Measurements from ENCODE around the gene PCDHGB2.
"Not testable (repeated sequence)": the region's sequence is repeated elsewhere in the genome, so short reads cannot be mapped to it uniquely, and the experiment has no call there.

Gene PCDHGB2

GRCh38 chr5:141384471-141385267 lies 24.9 kb downstream of the PCDHGB2 start:
- no peaks in the 10 kb centered on the region for H3K4me1 ChIP-seq (ENCODE audit: control insufficient read depth, insufficient read depth, low read length)
- H3K27ac ChIP-seq (ENCODE audit: insufficient read depth, low read depth, low read length, poor library complexity, severe bottlenecking), result no peak overlapping the region
- peaks cover 7% of the 10 kb centered on the region for H3K9me3 ChIP-seq (ENCODE audit: control insufficient read depth, low read length)
- WGBS, 2 experiments, result 94 to 96% methylated on average over 43 of the region's 43 CpGs
- no peak overlapping the region for H3K4me3 ChIP-seq (ENCODE audit: insufficient read depth, low read depth, low read length)
- H3K36me3 ChIP-seq (ENCODE audit: control insufficient read depth, insufficient read depth, low read length), result no peaks in the 10 kb centered on the region
- H3K27me3 ChIP-seq (ENCODE audit: control insufficient read depth, insufficient read depth, low read length, poor library complexity, severe bottlenecking), result no peaks in the 10 kb centered on the region

GRCh38 chr5:141387557-141388311 lies 27.9 kb downstream of the PCDHGB2 start, which contains the start of gene PCDHGB4:
PCDHGB4 (plus strand) TSS chr5:141387698; CDS start chr5:141387885, 187 bp downstream.
- H3K4me3 ChIP-seq (ENCODE audit: insufficient read depth, low read depth, low read length), result peak within 1 kb of the TSS; percentile 23
- H3K27me3 ChIP-seq (ENCODE audit: control insufficient read depth, insufficient read depth, low read length, poor library complexity, severe bottlenecking); H3K9me3 ChIP-seq (ENCODE audit: control insufficient read depth, low read length): not testable (repeated sequence)

GRCh38 chr5:141388661-141389060 lies 28.9 kb downstream of the PCDHGB2 start:
- H3K9me3 ChIP-seq (ENCODE audit: control insufficient read depth, low read length), result peaks cover 5% of the 10 kb centered on the region
- no peak overlapping the region for H3K27ac ChIP-seq (ENCODE audit: insufficient read depth, low read depth, low read length, poor library complexity, severe bottlenecking)
- no peaks in the 10 kb centered on the region for H3K27me3 ChIP-seq (ENCODE audit: control insufficient read depth, insufficient read depth, low read length, poor library complexity, severe bottlenecking)
- no peaks in the 10 kb centered on the region for H3K4me1 ChIP-seq (ENCODE audit: control insufficient read depth, insufficient read depth, low read length)
- WGBS, 2 experiments, result 92 to 100% methylated on average over 9 to 10 of the region's 10 CpGs
- H3K4me3 ChIP-seq (ENCODE audit: insufficient read depth, low read depth, low read length), result no peak overlapping the region
- H3K36me3 ChIP-seq (ENCODE audit: control insufficient read depth, insufficient read depth, low read length), result peaks cover 12% of the 10 kb centered on the region

More at GRCh38 chr5:141387557-141388311, 27.9 kb downstream of the PCDHGB2 start, which contains the start of gene PCDHGB4:
- H3K27ac ChIP-seq (ENCODE audit: insufficient read depth, low read depth, low read length, poor library complexity, severe bottlenecking); H3K4me1 ChIP-seq (ENCODE audit: control insufficient read depth, insufficient read depth, low read length); H3K36me3 ChIP-seq (ENCODE audit: control insufficient read depth, insufficient read depth, low read length): not testable (repeated sequence)
- WGBS, 2 experiments, result 65 to 71% methylated on average over 17 of the region's 40 CpGs

DNA sequence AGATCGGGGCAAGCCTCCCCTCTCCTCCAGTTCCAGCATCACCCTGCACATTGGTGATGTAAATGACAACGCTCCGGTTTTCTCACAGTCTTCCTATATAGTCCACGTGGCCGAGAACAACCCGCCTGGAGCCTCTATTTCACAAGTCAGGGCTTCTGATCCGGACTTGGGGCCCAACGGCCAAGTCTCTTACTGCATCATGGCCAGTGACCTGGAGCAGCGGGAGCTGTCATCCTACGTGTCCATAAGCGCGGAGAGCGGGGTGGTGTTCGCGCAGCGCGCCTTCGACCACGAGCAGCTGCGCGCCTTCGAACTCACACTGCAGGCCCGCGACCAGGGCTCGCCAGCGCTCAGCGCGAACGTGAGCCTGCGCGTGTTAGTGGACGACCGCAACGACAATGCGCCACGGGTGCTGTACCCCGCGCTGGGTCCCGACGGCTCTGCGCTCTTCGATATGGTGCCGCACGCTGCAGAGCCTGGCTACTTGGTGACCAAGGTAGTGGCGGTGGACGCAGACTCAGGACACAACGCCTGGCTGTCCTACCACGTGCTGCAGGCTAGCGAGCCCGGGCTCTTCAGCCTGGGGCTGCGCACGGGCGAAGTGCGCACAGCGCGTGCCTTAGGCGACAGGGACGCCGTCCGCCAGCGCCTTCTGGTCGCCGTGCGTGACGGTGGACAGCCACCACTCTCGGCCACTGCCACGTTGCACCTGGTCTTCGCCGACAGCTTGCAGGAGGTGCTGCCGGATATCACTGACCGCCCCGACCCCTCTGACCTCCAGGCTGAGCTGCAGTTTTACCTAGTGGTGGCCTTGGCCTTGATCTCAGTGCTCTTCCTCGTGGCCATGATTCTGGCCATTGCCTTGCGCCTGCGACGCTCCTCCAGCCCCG lies 29.6 kb downstream of the PCDHGB2 start:
- Histone ChIP-seq H3K9me3 (ENCODE audit: control insufficient read depth, low read length) (peaks cover 5% of the 10 kb centered on the region), H3K36me3 (ENCODE audit: control insufficient read depth, insufficient read depth, low read length) (peaks cover 12% of the 10 kb centered on the region), H3K4me3 (ENCODE audit: insufficient read depth, low read depth, low read length) (no peak overlapping the region), H3K27ac (ENCODE audit: insufficient read depth, low read depth, low read length, poor library complexity, severe bottlenecking) (no peak overlapping the region), H3K4me1 (ENCODE audit: control insufficient read depth, insufficient read depth, low read length) (no peaks in the 10 kb centered on the region), H3K27me3 (ENCODE audit: control insufficient read depth, insufficient read depth, low read length, poor library complexity, severe bottlenecking) (no peaks in the 10 kb centered on the region)
- WGBS, 2 experiments, result 96 to 97% methylated on average over 77 of the region's 77 CpGs

DNA sequence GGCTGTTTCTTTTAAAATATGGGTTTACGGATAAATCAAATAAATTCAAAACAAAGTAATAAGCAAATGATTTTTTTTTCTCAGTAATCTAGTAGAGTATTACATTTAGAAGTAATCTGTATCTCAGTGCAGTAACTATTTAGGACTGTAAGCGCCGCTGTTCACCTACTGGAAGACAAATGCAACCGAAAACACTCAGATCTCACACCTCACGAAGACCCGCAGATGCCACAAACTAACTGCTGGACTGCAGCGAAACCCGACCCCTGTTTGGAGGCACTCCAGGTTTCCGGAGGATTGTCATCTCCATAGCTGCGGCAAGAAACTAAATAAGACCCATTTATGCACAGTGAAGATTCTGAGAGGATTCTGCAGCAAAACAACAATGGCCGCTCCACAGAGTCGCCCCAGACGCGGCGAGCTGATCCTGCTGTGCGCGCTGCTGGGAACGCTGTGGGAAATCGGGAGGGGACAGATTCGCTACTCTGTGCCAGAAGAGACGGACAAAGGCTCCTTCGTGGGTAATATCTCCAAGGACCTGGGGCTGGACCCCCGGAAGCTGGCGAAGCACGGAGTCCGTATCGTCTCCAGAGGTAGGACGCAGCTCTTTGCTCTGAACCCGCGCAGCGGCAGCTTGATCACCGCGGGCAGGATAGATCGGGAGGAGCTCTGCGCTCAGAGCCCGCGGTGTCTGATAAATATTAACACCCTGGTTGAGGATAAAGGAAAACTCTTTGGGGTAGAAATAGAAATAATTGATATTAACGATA lies 32.8 kb downstream of the PCDHGB2 start, which contains the start of gene PCDHGA8:
TSS of gene PCDHGA8 (plus strand) at position 205 of the 770 bp plus-strand sequence. CDS start at position 386, 181 bp downstream.
- Histone ChIP-seq H3K4me1 (ENCODE audit: control insufficient read depth, insufficient read depth, low read length) (no peaks in the 10 kb centered on the region), H3K27ac (ENCODE audit: insufficient read depth, low read depth, low read length, poor library complexity, severe bottlenecking) (no peak within 1 kb of the TSS), H3K4me3 (ENCODE audit: insufficient read depth, low read depth, low read length) (no peak within 1 kb of the TSS), H3K9me3 (ENCODE audit: control insufficient read depth, low read length) (peaks cover 5% of the 10 kb centered on the region), H3K27me3 (ENCODE audit: control insufficient read depth, insufficient read depth, low read length, poor library complexity, severe bottlenecking) (no peaks in the 10 kb centered on the region), H3K36me3 (ENCODE audit: control insufficient read depth, insufficient read depth, low read length) (peaks cover 12% of the 10 kb centered on the region)
- WGBS, 2 experiments, result 96 to 97% methylated on average over 37 to 38 of the region's 38 CpGs

DNA sequence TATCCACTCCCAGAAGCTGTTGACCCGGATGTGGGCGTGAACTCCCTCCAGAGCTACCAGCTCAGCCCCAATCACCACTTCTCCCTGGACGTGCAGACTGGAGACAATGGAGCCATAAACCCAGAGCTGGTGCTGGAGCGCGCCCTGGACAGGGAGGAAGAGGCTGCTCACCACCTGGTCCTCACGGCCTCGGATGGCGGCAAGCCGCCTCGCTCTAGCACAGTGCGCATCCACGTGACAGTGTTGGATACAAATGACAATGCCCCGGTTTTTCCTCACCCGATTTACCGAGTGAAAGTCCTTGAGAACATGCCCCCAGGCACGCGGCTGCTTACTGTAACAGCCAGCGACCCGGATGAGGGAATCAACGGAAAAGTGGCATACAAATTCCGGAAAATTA lies 33.5 kb downstream of the PCDHGB2 start:
- no peak overlapping the region for H3K27ac ChIP-seq (ENCODE audit: insufficient read depth, low read depth, low read length, poor library complexity, severe bottlenecking)
- no peaks in the 10 kb centered on the region for H3K27me3 ChIP-seq (ENCODE audit: control insufficient read depth, insufficient read depth, low read length, poor library complexity, severe bottlenecking)
- H3K36me3 ChIP-seq (ENCODE audit: control insufficient read depth, insufficient read depth, low read length), result peaks cover 12% of the 10 kb centered on the region
- 94 to 95% methylated on average over 21 of the region's 21 CpGs for WGBS, 2 experiments
- no peak overlapping the region for H3K4me3 ChIP-seq (ENCODE audit: insufficient read depth, low read depth, low read length)
- H3K4me1 ChIP-seq (ENCODE audit: control insufficient read depth, insufficient read depth, low read length), result no peaks in the 10 kb centered on the region
- H3K9me3 ChIP-seq (ENCODE audit: control insufficient read depth, low read length), result peaks cover 4% of the 10 kb centered on the region

DNA sequence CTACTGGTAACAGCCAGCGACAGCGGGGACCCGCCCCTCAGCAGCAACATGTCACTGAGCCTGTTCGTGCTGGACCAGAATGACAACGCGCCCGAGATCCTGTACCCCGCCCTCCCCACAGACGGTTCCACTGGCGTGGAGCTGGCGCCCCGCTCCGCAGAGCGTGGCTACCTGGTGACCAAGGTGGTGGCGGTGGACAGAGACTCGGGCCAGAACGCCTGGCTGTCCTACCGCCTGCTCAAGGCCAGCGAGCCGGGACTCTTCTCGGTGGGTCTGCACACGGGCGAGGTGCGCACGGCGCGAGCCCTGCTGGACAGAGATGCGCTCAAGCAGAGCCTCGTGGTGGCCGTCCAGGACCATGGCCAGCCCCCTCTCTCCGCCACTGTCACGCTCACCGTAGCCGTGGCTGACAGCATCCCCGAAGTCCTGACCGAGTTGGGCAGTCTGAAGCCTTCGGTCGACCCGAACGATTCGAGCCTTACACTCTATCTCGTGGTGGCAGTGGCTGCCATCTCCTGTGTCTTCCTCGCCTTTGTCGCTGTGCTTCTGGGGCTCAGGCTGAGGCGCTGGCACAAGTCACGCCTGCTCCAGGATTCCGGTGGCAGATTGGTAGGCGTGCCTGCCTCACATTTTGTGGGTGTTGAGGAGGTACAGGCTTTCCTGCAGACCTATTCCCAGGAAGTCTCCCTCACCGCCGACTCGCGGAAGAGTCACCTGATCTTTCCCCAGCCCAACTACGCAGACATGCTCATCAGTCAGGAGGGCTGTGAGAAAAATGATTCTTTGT lies 34.8 kb downstream of the PCDHGB2 start:
- H3K4me1 ChIP-seq (ENCODE audit: control insufficient read depth, insufficient read depth, low read length); H3K4me3 ChIP-seq (ENCODE audit: insufficient read depth, low read depth, low read length); H3K27me3 ChIP-seq (ENCODE audit: control insufficient read depth, insufficient read depth, low read length, poor library complexity, severe bottlenecking); H3K9me3 ChIP-seq (ENCODE audit: control insufficient read depth, low read length); H3K27ac ChIP-seq (ENCODE audit: insufficient read depth, low read depth, low read length, poor library complexity, severe bottlenecking): not testable (repeated sequence)
- peaks cover 12% of the 10 kb centered on the region for H3K36me3 ChIP-seq (ENCODE audit: control insufficient read depth, insufficient read depth, low read length)
- 96 to 97% methylated on average over 40 to 41 of the region's 53 CpGs for WGBS, 2 experiments

GRCh38 chr5:141397756-141398551 lies 38.2 kb downstream of the PCDHGB2 start, which contains the start of gene PCDHGB5:
PCDHGB5 (plus strand) TSS chr5:141397947; CDS start chr5:141398128, 181 bp downstream.
- H3K9me3 ChIP-seq (ENCODE audit: control insufficient read depth, low read length); H3K27ac ChIP-seq (ENCODE audit: insufficient read depth, low read depth, low read length, poor library complexity, severe bottlenecking); H3K27me3 ChIP-seq (ENCODE audit: control insufficient read depth, insufficient read depth, low read length, poor library complexity, severe bottlenecking); H3K4me1 ChIP-seq (ENCODE audit: control insufficient read depth, insufficient read depth, low read length); H3K4me3 ChIP-seq (ENCODE audit: insufficient read depth, low read depth, low read length); H3K36me3 ChIP-seq (ENCODE audit: control insufficient read depth, insufficient read depth, low read length): not testable (repeated sequence)
- WGBS, 2 experiments, result 86 to 92% methylated on average over 19 to 20 of the region's 43 CpGs

Data from ectodermal cell (in vitro differentiated cells).